ENCODE measurements around the gene MOV10.

DNA sequence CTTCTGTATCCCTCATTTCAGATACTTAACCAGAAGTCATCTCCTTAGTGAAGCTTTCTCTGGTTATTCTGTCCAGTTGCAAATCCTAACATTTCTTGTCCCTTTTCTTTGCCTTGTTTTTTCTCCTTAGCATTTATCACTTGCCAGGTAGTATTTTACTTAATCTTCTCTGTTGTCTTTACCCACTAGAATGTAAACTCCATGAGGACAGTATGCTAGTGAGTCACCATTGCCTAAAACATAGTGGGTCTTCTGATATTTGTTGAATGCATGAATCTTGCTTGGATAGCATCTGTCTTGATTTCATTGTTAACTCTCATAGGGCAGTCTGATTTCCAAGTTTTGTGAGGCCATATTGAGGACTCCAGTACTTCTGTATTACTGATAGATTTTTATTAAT lies 45.2 kb upstream of the MOV10 start:
- TF ChIP-seq, protein P1, sequence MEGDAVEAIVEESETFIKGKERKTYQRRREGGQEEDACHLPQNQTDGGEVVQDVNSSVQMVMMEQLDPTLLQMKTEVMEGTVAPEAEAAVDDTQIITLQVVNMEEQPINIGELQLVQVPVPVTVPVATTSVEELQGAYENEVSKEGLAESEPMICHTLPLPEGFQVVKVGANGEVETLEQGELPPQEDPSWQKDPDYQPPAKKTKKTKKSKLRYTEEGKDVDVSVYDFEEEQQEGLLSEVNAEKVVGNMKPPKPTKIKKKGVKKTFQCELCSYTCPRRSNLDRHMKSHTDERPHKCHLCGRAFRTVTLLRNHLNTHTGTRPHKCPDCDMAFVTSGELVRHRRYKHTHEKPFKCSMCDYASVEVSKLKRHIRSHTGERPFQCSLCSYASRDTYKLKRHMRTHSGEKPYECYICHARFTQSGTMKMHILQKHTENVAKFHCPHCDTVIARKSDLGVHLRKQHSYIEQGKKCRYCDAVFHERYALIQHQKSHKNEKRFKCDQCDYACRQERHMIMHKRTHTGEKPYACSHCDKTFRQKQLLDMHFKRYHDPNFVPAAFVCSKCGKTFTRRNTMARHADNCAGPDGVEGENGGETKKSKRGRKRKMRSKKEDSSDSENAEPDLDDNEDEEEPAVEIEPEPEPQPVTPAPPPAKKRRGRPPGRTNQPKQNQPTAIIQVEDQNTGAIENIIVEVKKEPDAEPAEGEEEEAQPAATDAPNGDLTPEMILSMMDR (IDR thresholded peaks at IDR 0.05) = no peak
- no peak for TF ChIP-seq POLR2A (IDR thresholded peaks at IDR 0.05)
- TF ChIP-seq EP300 (IDR thresholded peaks at IDR 0.05) = no peak
